22Rv1 (cell line): ENCODE data around the gene MREG.
"Not testable (repeated sequence)": the region's sequence is repeated elsewhere in the genome, so short reads cannot be mapped to it uniquely, and the experiment has no call there.

Experiments
- CTCF ChIP-seq: fragments of 450-650 bp; IDR thresholded peaks from 2 replicates; pipeline ENCODE4 v1.5.1; 2017; ENCODE audit warnings: mild to moderate bottlenecking
- ZFX ChIP-seq: fragments of 450-650 bp; IDR thresholded peaks from 2 replicates; pipeline ENCODE4 v1.6.1; 2017; ENCODE audit warnings: antibody characterized with exemption, borderline replicate concordance

DNA sequence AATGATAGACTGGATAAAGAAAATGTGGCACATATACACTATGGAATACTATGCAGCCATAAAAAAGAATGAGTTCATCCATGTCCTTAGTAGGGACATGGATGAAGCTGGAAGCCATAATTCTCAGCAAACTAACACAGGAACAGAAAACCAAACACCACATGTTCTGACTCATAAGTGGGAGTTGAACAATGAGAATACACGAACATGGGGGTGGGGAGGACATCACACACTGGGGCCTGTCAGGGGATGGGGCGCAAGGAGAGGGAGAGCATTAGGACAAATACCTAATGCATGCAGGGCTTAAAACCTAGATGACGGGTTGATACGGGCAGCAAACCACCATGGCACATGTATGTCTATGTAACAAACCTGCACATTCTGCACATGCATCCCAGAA lies 42.5 kb downstream of the MREG start:
- not testable (repeated sequence) for TF ChIP-seq CTCF, ZFX
